Activated CD4-positive, alpha-beta T cell treated with anti-CD3 and anti-CD28 coated beads for 36 hours (primary cell): ENCODE data around the gene CAPRIN1. TPM values are rescaled to one million over a fixed set of nuclear protein-coding genes. Genes with fewer than 3 reads are reported as not detected.
A peak's percentile ranks its signal among the peaks of the same experiment; 100 is the strongest.
"Not testable (repeated sequence)": the region's sequence is repeated elsewhere in the genome, so short reads cannot be mapped to it uniquely, and the experiment has no call there.

Source experiments
- ATAC-seq: fragments of 200-7000 bp; cut with Tn5 transposase; one replicate; pipeline ENCODE4 v1.10.0; 2021; ENCODE audit warnings: mild to moderate bottlenecking, moderate library complexity
- CTCF ChIA-PET: fragments of 350-600 bp; sonication (Branson Sonifier 250); formaldehyde crosslinking; loops from one replicate; lab custom pipeline; 2021; ENCODE audit warnings: antibody characterized with exemption; lab: Charles Lee
- POLR2A ChIA-PET: fragments of 350-600 bp; sonication (Branson Sonifier 250); formaldehyde crosslinking; loops from one replicate; lab custom pipeline; 2021; ENCODE audit warnings: antibody characterized with exemption, inconsistent platforms; lab: Charles Lee
- DNase-seq: peaks from one replicate; pipeline ENCODE4 v3.0.0-alpha.2; 2020
- H3K27ac Mint-ChIP-seq: one replicate; pipeline ENCODE4 v1.8.0; 2021; ENCODE audit warnings: mixed read lengths
- H3K27me3 Mint-ChIP-seq: one replicate; pipeline ENCODE4 v1.8.0; 2021; ENCODE audit warnings: mixed read lengths
- H3K36me3 Mint-ChIP-seq: one replicate; pipeline ENCODE4 v1.8.0; 2021; ENCODE audit warnings: low read depth, mixed read lengths
- H3K4me1 Mint-ChIP-seq: one replicate; pipeline ENCODE4 v1.8.0; 2021; ENCODE audit warnings: mixed read lengths
- H3K4me3 Mint-ChIP-seq: one replicate; pipeline ENCODE4 v1.8.0; 2021; ENCODE audit warnings: mild to moderate bottlenecking, moderate library complexity, mixed read lengths
- H3K9me3 Mint-ChIP-seq: one replicate; pipeline ENCODE4 v1.8.0; 2021; ENCODE audit warnings: low read depth, mixed read lengths
- intact Hi-C, 2 experiments: fragments of 100-400 bp; cut with DNase I in 1 of 2; cut with micrococcal nuclease in 1 of 2; formaldehyde crosslinking; loops; one replicate each; pipeline versions ENCODE4 v1.14.2 to v1.15.1; 2022 to 2024; cut with DNase I, micrococcal nuclease
- total RNA-seq, 2 experiments: library from RNA; stranded (reverse); gene quantifications; one replicate each; pipeline ENCODE4 v1.2.3, GENCODE V29; 2021

The CAPRIN1 gene
- total RNA-seq, 2 experiments from 2014 or later: 295 to 316 TPM

DNA sequence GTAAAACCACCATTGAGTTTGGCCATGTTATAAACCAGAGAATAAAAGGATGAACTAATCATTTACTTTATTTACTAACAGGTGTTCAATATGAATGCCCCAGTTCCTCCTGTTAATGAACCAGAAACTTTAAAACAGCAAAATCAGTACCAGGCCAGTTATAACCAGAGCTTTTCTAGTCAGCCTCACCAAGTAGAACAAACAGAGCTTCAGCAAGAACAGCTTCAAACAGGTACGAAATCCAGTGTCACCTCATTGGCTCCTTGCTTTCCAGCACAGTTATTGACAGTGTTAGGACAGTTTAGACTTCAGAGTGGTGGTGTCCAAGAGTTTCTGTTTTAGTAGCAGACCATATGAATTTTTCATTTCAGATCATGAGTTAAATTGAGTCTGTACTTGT lies 40.3 kb downstream of the CAPRIN1 start:
- H3K4me1 Mint-ChIP-seq: no peaks in the 10 kb centered on the region
- DNase-seq (no peak), ATAC-seq (no peak)
- H3K36me3 Mint-ChIP-seq: peaks cover 62% of the 10 kb centered on the region
- H3K27me3 Mint-ChIP-seq: no peaks in the 10 kb centered on the region
- intact Hi-C loops: no loop called here
- H3K9me3 Mint-ChIP-seq: no peaks in the 10 kb centered on the region
- peak overlapping the region; percentile 60 for H3K27ac Mint-ChIP-seq
- CTCF ChIA-PET: interaction anchor here (1.1 to 1.5 kb wide), 2 partner anchors 10 to 27 kb away, joined by 3 read pairs; no protein-coding TSS in a partner anchor
- POLR2A ChIA-PET: no interaction called here
- no peak overlapping the region for H3K4me3 Mint-ChIP-seq

DNA sequence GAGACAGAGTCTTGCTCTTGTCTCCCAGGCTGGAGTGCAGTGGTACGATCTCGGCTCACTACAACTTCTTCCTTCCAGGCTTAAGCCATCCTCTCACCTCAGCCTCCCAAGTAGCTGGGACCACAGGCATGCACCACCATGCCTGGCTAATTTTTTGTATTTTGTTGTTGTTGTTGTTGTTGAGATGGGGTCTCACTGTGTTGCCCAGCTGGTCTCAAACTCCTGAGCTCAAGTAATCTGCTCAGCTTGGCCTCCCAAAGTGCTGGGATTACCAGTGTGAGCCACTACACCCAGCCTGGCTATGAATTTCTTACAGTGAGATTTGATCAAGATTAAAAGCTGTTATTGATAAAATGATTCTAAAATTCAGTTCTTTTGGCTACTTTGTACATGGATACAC lies 43.4 kb downstream of the CAPRIN1 start:
- H3K4me3 Mint-ChIP-seq, ATAC-seq, DNase-seq, H3K27ac Mint-ChIP-seq, H3K4me1 Mint-ChIP-seq, H3K27me3 Mint-ChIP-seq, intact Hi-C loops, POLR2A ChIA-PET, H3K9me3 Mint-ChIP-seq: not testable (repeated sequence)
- H3K36me3 Mint-ChIP-seq: peaks cover 69% of the 10 kb centered on the region
- CTCF ChIA-PET: interaction anchor here (0.6 to 1.2 kb wide), 2 partner anchors 12 to 41 kb away, joined by 3 read pairs; no protein-coding TSS in a partner anchor

GRCh38 chr11:34098813-34099212 lies 47.3 kb downstream of the CAPRIN1 start:
- ATAC-seq (no peak), DNase-seq (no peak)
- ChIA-PET CTCF (interaction anchor here (0.7 to 2.0 kb wide), 6 partner anchors 10 to 40 kb away, joined by 3 to 6 read pairs (median 3); no protein-coding TSS in a partner anchor), POLR2A (interaction anchor here (0.6 kb wide), 2 partner anchors 18 to 24 kb away, joined by 3 read pairs; no protein-coding TSS in a partner anchor)
- Mint-ChIP-seq H3K36me3 (peaks cover 54% of the 10 kb centered on the region), H3K27ac (no peak overlapping the region), H3K4me3 (no peak overlapping the region), H3K4me1 (peaks cover 6% of the 10 kb centered on the region), H3K9me3 (no peaks in the 10 kb centered on the region), H3K27me3 (no peaks in the 10 kb centered on the region)
- intact Hi-C loops: no loop called here

DNA sequence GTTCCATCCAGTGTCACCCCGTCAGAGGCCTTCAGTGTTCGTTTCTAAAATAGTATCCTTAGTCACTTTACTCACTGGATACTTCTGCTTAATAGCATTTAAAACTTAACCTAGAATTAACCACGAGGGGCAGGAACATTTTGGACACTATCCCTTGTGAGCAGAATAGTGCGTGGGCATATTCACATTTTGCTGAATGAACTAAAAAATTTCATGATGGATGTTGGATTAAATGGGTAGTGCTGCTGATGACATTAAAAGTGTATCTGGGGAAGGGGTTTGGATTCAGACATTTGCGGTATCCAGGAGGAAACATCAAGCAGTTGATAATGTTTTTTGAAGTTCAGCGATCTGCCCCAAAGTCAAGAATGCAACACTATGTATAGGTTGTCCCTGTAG lies 53.1 kb downstream of the CAPRIN1 start:
- POLR2A ChIA-PET: interaction anchor here (0.5 to 1.7 kb wide), 9 partner anchors 11 to 110 kb away, joined by 3 to 8 read pairs (median 4); partner anchors contain the start of gene CAPRIN1
- CTCF ChIA-PET: interaction anchor here (0.6 to 2.0 kb wide), 7 partner anchors 14 to 246 kb away, joined by 3 to 7 read pairs (median 4); no protein-coding TSS in a partner anchor
- intact Hi-C loops: loop anchor here (1.0 to 5.0 kb wide), 12 partner anchors 53 to 847 kb away; partner anchors contain the start of genes ABTB2 (in 2 of the 2), CAPRIN1 (in 2 of the 2), CAT (in 2 of the 2) and APIP (in 1 of the 2)
- peak overlapping the region; percentile 99 for H3K27ac Mint-ChIP-seq
- ATAC-seq (no peak), DNase-seq (no peak)
- H3K4me3 Mint-ChIP-seq: peak overlapping the region; percentile 97
- H3K36me3 Mint-ChIP-seq: peaks cover 53% of the 10 kb centered on the region
- H3K27me3 Mint-ChIP-seq: no peaks in the 10 kb centered on the region
- peaks cover 53% of the 10 kb centered on the region for H3K4me1 Mint-ChIP-seq
- no peaks in the 10 kb centered on the region for H3K9me3 Mint-ChIP-seq

GRCh38 chr11:34105079-34105956 lies 53.8 kb downstream of the CAPRIN1 start, which contains the start of gene NAT10:
TSS of gene NAT10 (plus strand) at chr11:34105629. CDS start at chr11:34108226, 2,597 bp downstream.
- intact Hi-C loops: loop anchor here (1.0 to 5.0 kb wide), 12 partner anchors 54 to 848 kb away; partner anchors contain the start of genes ABTB2 (in 2 of the 2), CAPRIN1 (in 2 of the 2), CAT (in 2 of the 2) and APIP (in 1 of the 2)
- ChIA-PET CTCF (interaction anchor here (0.6 to 2.0 kb wide), 12 partner anchors 11 to 262 kb away, joined by 3 to 7 read pairs (median 4); no protein-coding TSS in a partner anchor), POLR2A (interaction anchor here (0.5 to 1.7 kb wide), 12 partner anchors 10 to 850 kb away, joined by 3 to 8 read pairs (median 4); partner anchors contain the start of gene CAPRIN1)
- no peaks in the 10 kb centered on the region for H3K9me3 Mint-ChIP-seq
- H3K27ac Mint-ChIP-seq: peak within 1 kb of the TSS; percentile 99
- peaks cover 56% of the 10 kb centered on the region for H3K36me3 Mint-ChIP-seq
- peak within 1 kb of the TSS; percentile 97 for H3K4me3 Mint-ChIP-seq
- ATAC-seq: peak; percentile 93
- H3K4me1 Mint-ChIP-seq: peaks cover 57% of the 10 kb centered on the region
- H3K27me3 Mint-ChIP-seq: no peaks in the 10 kb centered on the region
- DNase-seq: peak; percentile 98

DNA sequence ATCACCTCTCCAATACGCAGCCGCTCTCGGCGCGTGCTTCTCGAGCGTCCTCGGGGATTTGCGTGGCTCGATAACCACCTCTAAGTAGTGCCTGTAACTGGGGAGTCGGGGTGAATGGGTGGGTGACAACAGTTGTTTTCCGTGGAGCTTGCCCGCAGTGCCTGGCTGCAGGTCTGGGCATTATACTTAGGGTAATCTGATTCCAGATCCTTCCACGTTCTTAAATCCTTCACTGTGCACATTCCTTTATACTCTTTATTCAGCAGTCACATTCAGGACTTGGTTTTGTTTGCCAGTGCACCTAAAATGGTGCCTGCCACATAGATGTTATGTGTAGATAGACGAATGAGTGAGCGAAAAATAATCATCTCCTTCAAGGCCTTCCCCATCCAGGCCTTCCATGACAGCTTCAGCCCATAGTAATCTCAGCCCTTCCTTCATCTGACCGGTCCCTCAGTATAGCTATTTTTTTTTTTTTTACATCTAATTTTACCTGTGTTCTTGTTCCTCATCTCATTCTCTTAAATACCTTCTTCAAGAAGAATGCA lies 54.5 kb downstream of the CAPRIN1 start:
- no peak for DNase-seq
- ChIA-PET CTCF (interaction anchor here (0.6 to 2.0 kb wide), 12 partner anchors 10 to 261 kb away, joined by 3 to 7 read pairs (median 4); partner anchors contain the start of gene ABTB2), POLR2A (interaction anchor here (0.6 to 1.7 kb wide), 8 partner anchors 30 to 849 kb away, joined by 3 to 8 read pairs (median 4); partner anchors contain the start of gene CAPRIN1)
- peaks cover 53% of the 10 kb centered on the region for H3K36me3 Mint-ChIP-seq
- ATAC-seq: no peak
- H3K27ac Mint-ChIP-seq: peak overlapping the region; percentile 99
- H3K9me3 Mint-ChIP-seq: no peaks in the 10 kb centered on the region
- H3K27me3 Mint-ChIP-seq: no peaks in the 10 kb centered on the region
- intact Hi-C loops: loop anchor here (1.0 to 5.0 kb wide), 12 partner anchors 55 to 849 kb away; partner anchors contain the start of genes ABTB2 (in 2 of the 2), CAPRIN1 (in 2 of the 2), CAT (in 2 of the 2) and APIP (in 1 of the 2)
- H3K4me3 Mint-ChIP-seq: peak overlapping the region; percentile 97
- H3K4me1 Mint-ChIP-seq: peaks cover 57% of the 10 kb centered on the region

GRCh38 chr11:34111722-34112270 lies 60.3 kb downstream of the CAPRIN1 start:
- Mint-ChIP-seq H3K27ac (no peak overlapping the region), H3K4me1 (peaks cover 27% of the 10 kb centered on the region), H3K36me3 (peaks cover 74% of the 10 kb centered on the region), H3K4me3 (no peak overlapping the region), H3K27me3 (no peaks in the 10 kb centered on the region), H3K9me3 (no peaks in the 10 kb centered on the region)
- no peak for ATAC-seq
- intact Hi-C loops: no loop called here
- DNase-seq: no peak
- CTCF ChIA-PET: interaction anchor here (0.6 to 1.1 kb wide), 3 partner anchors 14 to 279 kb away, joined by 3 to 4 read pairs (median 3); no protein-coding TSS in a partner anchor
- POLR2A ChIA-PET: no interaction called here

DNA sequence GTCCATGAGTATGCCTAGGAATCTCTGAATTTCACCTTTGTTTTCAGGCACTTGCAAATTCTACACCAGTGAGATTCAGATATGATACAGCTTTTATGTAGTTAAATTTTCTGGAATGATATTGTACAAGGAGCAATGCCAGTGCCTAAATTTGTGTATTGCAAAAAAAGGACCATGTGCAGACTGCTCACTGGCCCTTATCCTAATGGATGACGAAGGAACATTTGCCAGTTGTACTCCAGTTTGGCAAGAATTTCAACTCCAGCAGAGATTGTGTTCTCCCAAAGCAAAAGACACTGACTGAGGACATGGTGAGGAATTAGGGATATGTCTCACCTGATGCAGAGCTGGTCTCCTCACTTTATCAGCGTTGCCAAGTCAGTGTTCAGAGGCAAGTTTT lies 62.5 kb downstream of the CAPRIN1 start:
- ATAC-seq (no peak), DNase-seq (no peak)
- H3K27me3 Mint-ChIP-seq: no peaks in the 10 kb centered on the region
- H3K27ac Mint-ChIP-seq: no peak overlapping the region
- H3K4me1 Mint-ChIP-seq: peaks cover 10% of the 10 kb centered on the region
- no peaks in the 10 kb centered on the region for H3K9me3 Mint-ChIP-seq
- ChIA-PET POLR2A (no interaction called here), CTCF (interaction anchor here (0.6 to 1.5 kb wide), 2 partner anchors 14 to 43 kb away, joined by 3 read pairs; no protein-coding TSS in a partner anchor)
- H3K36me3 Mint-ChIP-seq: peaks cover 72% of the 10 kb centered on the region
- no peak overlapping the region for H3K4me3 Mint-ChIP-seq
- intact Hi-C loops: no loop called here

DNA sequence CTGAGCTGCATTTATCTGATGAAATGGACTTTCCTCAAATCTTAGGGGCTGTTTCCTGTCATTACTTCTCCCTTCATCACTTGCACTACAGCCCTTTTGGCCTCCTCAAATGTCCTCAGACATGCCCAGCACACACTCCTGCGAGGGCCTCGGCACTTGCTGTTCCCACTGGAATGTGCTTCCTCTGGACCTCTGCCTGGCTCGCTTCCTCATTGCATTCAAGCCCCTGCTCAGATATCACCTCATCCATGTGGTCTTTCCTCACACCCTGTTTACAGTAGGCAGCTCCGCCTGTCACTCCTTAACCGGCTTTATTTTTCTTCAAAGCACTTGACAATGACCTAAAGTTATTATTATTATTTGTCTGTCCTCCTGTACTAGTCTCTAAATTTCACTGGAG lies 62.9 kb downstream of the CAPRIN1 start:
- DNase-seq (no peak), ATAC-seq (no peak)
- no peaks in the 10 kb centered on the region for H3K27me3 Mint-ChIP-seq
- H3K9me3 Mint-ChIP-seq: no peaks in the 10 kb centered on the region
- peak overlapping the region; percentile 26 for H3K27ac Mint-ChIP-seq
- H3K36me3 Mint-ChIP-seq: peaks cover 72% of the 10 kb centered on the region
- POLR2A ChIA-PET: no interaction called here
- CTCF ChIA-PET: interaction anchor here (0.6 to 1.5 kb wide), 2 partner anchors 14 to 119 kb away, joined by 3 to 6 read pairs; no protein-coding TSS in a partner anchor
- H3K4me1 Mint-ChIP-seq: peaks cover 5% of the 10 kb centered on the region
- intact Hi-C loops: no loop called here
- no peak overlapping the region for H3K4me3 Mint-ChIP-seq

DNA sequence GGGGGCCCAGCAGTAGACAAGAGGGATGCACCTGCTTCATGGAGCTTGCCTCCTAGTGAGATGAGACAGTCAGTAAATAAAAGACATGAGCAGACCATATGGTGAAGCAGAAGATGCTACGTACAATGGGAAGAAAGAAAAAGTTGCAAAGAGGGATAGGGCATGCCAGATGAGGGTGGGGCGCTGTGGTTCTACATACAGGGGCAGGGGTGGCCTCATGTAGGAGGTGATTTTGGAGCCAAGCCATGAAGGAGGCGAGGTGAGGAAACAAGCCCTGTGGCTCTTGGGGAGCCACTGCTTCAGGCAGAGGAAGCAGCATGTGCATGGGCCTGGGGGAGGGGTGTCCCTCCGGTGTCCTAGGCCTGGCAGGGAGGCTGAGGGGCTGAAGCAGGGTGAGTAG lies 69.1 kb downstream of the CAPRIN1 start:
- no peaks in the 10 kb centered on the region for H3K4me1 Mint-ChIP-seq
- H3K36me3 Mint-ChIP-seq: peaks cover 73% of the 10 kb centered on the region
- H3K4me3 Mint-ChIP-seq: no peak overlapping the region
- no peak overlapping the region for H3K27ac Mint-ChIP-seq
- H3K27me3 Mint-ChIP-seq: no peaks in the 10 kb centered on the region
- intact Hi-C loops: no loop called here
- ChIA-PET POLR2A (no interaction called here), CTCF (no interaction called here)
- ATAC-seq (no peak), DNase-seq (no peak)
- H3K9me3 Mint-ChIP-seq: no peaks in the 10 kb centered on the region
